Astrocyte (in vitro differentiated cells and primary cell): ENCODE data around the gene ADAMTS13. TPM values are rescaled to one million over a fixed set of nuclear protein-coding genes. Genes with fewer than 3 reads are reported as not detected.

ENCODE experiments used
- DNase-seq: peaks from one replicate; pipeline ENCODE4 v3.0.0-alpha.2; 2010; ENCODE audit warnings: low read depth
- FAIRE-seq: peaks from 2 replicates; lab custom pipeline; 2011; peaks lifted over from hg19 to GRCh38; lab: Jason Lieb, UNC
- H2AFZ ChIP-seq: 2 replicates; pipeline ENCODE4 v1.6.0; 2012; ENCODE audit warnings: low read depth, low read length, inconsistent platforms
- H3K27ac ChIP-seq: 2 replicates; pipeline ENCODE4 v1.5.1; 2011; ENCODE audit warnings: low read depth, low read length, inconsistent platforms
- H3K27me3 ChIP-seq: 2 replicates; pipeline ENCODE4 v1.6.0; 2011; ENCODE audit warnings: low read length, inconsistent platforms; ENCODE audit not compliant: insufficient read depth
- H3K36me3 ChIP-seq: 2 replicates; pipeline ENCODE4 v1.5.1; 2011; ENCODE audit warnings: low read length, inconsistent platforms; ENCODE audit not compliant: insufficient read depth
- H3K4me1 ChIP-seq: 2 replicates; pipeline ENCODE4 v1.5.1; 2011; ENCODE audit warnings: low read length, inconsistent platforms; ENCODE audit not compliant: insufficient read depth
- H3K4me2 ChIP-seq: 2 replicates; pipeline ENCODE4 v1.6.0; 2012; ENCODE audit warnings: low read length, inconsistent platforms
- H3K4me3 ChIP-seq: 2 replicates; pipeline ENCODE4 v1.5.1; 2011; ENCODE audit warnings: low read depth, mild to moderate bottlenecking, low read length, inconsistent platforms; ENCODE audit not compliant: insufficient read depth
- H3K79me2 ChIP-seq: 2 replicates; pipeline ENCODE4 v1.6.0; 2012; ENCODE audit warnings: mild to moderate bottlenecking, low read length, inconsistent platforms; ENCODE audit not compliant: insufficient read depth
- H3K9ac ChIP-seq: 2 replicates; pipeline ENCODE4 v1.6.0; 2012; ENCODE audit warnings: mild to moderate bottlenecking, low read length, inconsistent platforms
- H3K9me3 ChIP-seq: 2 replicates; pipeline ENCODE4 v1.5.1; 2012; ENCODE audit warnings: low read depth, mild to moderate bottlenecking, low read length, inconsistent platforms; ENCODE audit not compliant: insufficient read depth
- H4K20me1 ChIP-seq: 2 replicates; pipeline ENCODE4 v1.6.0; 2012; ENCODE audit warnings: low read length, inconsistent platforms; ENCODE audit not compliant: insufficient read depth
- H3K27ac Mint-ChIP-seq: one replicate; pipeline ENCODE4 v1.8.0; 2021; ENCODE audit warnings: mild to moderate bottlenecking, mixed read lengths; ENCODE audit not compliant: unreplicated experiment
- H3K27me3 Mint-ChIP-seq: one replicate; pipeline ENCODE4 v1.8.0; 2021; ENCODE audit warnings: low read depth, mixed read lengths; ENCODE audit not compliant: unreplicated experiment
- H3K36me3 Mint-ChIP-seq: one replicate; pipeline ENCODE4 v1.8.0; 2021; ENCODE audit warnings: low read depth, mixed read lengths; ENCODE audit not compliant: unreplicated experiment
- H3K4me1 Mint-ChIP-seq: one replicate; pipeline ENCODE4 v1.8.0; 2021; ENCODE audit warnings: low read depth, mixed read lengths; ENCODE audit not compliant: unreplicated experiment
- H3K4me3 Mint-ChIP-seq: one replicate; pipeline ENCODE4 v1.8.0; 2021; ENCODE audit warnings: mild to moderate bottlenecking, moderate library complexity, mixed read lengths; ENCODE audit not compliant: unreplicated experiment
- H3K9me3 Mint-ChIP-seq: one replicate; pipeline ENCODE4 v1.8.0; 2021; ENCODE audit warnings: mild to moderate bottlenecking, mixed read lengths; ENCODE audit not compliant: unreplicated experiment
- CTCF ChIP-seq: IDR thresholded peaks from 2 replicates; pipeline ENCODE4 v1.5.1; 2011; ENCODE audit warnings: low read depth, mild to moderate bottlenecking, inconsistent platforms, low read length, moderate library complexity; ENCODE audit not compliant: insufficient read depth
- EZH2 ChIP-seq: IDR thresholded peaks from 2 replicates; pipeline ENCODE4 v1.6.1; 2012; ENCODE audit warnings: mild to moderate bottlenecking, low read length, inconsistent platforms; ENCODE audit not compliant: insufficient read depth
- total RNA-seq: library from RNA; stranded (reverse); gene quantifications from 2 replicates; pipeline ENCODE4 v1.2.1, GENCODE V29; 2021

Gene ADAMTS13
- total RNA-seq, 1 donor from 2014 or later, result 5.6 TPM

GRCh38 chr9:133483611-133484010 is 61.4 kb downstream of the ADAMTS13 start:
- Mint-ChIP-seq H3K9me3 (no peaks in the 10 kb centered on the region), H3K27me3 (peaks cover 17% of the 10 kb centered on the region), H3K4me3 (no peak overlapping the region), H3K27ac (no peak overlapping the region), H3K36me3 (no peaks in the 10 kb centered on the region), H3K4me1 (no peaks in the 10 kb centered on the region)
- no peak overlapping the region for H2AFZ ChIP-seq
- no peak overlapping the region for H3K4me3 ChIP-seq
- TF ChIP-seq EZH2 (no peak), CTCF (no peak)
- peaks cover 4% of the 10 kb centered on the region for H3K4me1 ChIP-seq
- no peak for FAIRE-seq
- no peak for DNase-seq
- no peak overlapping the region for H3K4me2 ChIP-seq
- H3K36me3 ChIP-seq, result no peaks in the 10 kb centered on the region
- no peaks in the 10 kb centered on the region for H4K20me1 ChIP-seq
- no peaks in the 10 kb centered on the region for H3K27me3 ChIP-seq
- H3K27ac ChIP-seq, result no peak overlapping the region
- H3K9me3 ChIP-seq, result no peaks in the 10 kb centered on the region
- no peaks in the 10 kb centered on the region for H3K79me2 ChIP-seq
- no peak overlapping the region for H3K9ac ChIP-seq

GRCh38 chr9:133484671-133485437 is 62.7 kb downstream of the ADAMTS13 start:
- Histone ChIP-seq H4K20me1 (no peaks in the 10 kb centered on the region), H3K27me3 (no peaks in the 10 kb centered on the region), H3K9ac (no peak overlapping the region), H3K79me2 (no peaks in the 10 kb centered on the region), H3K4me2 (no peak overlapping the region), H3K4me1 (peaks cover 6% of the 10 kb centered on the region), H2AFZ (no peak overlapping the region), H3K4me3 (no peak overlapping the region), H3K36me3 (no peaks in the 10 kb centered on the region), H3K9me3 (no peaks in the 10 kb centered on the region), H3K27ac (no peak overlapping the region)
- H3K4me3 Mint-ChIP-seq, result no peak overlapping the region
- FAIRE-seq (no peak), DNase-seq (no peak)
- no peaks in the 10 kb centered on the region for H3K36me3 Mint-ChIP-seq
- TF ChIP-seq CTCF (no peak), EZH2 (no peak)
- peaks cover 6% of the 10 kb centered on the region for H3K4me1 Mint-ChIP-seq
- peaks cover 2% of the 10 kb centered on the region for H3K9me3 Mint-ChIP-seq
- no peak overlapping the region for H3K27ac Mint-ChIP-seq
- peaks cover 17% of the 10 kb centered on the region for H3K27me3 Mint-ChIP-seq
